CD4-positive, alpha-beta T cell treated with Interleukin-17A for 1 hour (primary cell): Measurements from ENCODE around the gene CERS2.

Experiments used
- DNase-seq: peaks from one replicate; pipeline ENCODE4 v3.0.0-alpha.2; 2020

The CERS2 gene

GRCh38 chr1:150974580-150975478, at the start of gene CERS2:
CERS2 (minus strand) TSS chr1:150974835; CDS start chr1:150969090, 5,745 bp downstream.
- DNase-seq, result peak; percentile 82

GRCh38 chr1:151013518-151013917, 38.9 kb upstream of the CERS2 start:
- no peak for DNase-seq

- no peak for DNase-seq
Measured at GRCh38 chr1:151012684-151013471, 38.2 kb upstream of the CERS2 start.

GRCh38 chr1:151011154-151011850, 36.7 kb upstream of the CERS2 start:
- no peak for DNase-seq

- DNase-seq, result no peak
Measured at GRCh38 chr1:151010346-151010726, 35.7 kb upstream of the CERS2 start.

- DNase-seq, result no peak
Measured at GRCh38 chr1:151009674-151010345, 35.2 kb upstream of the CERS2 start.

- no peak for DNase-seq
Measured at GRCh38 chr1:151009206-151009587, 34.6 kb upstream of the CERS2 start.

GRCh38 chr1:151008244-151009205, 33.9 kb upstream of the CERS2 start, which contains the start of gene PRUNE1:
PRUNE1 (plus strand) TSS chr1:151008449; CDS start chr1:151008633, 184 bp downstream.
- DNase-seq, result peak; percentile 99

- no peak for DNase-seq
Measured at GRCh38 chr1:151007853-151008243, 33.2 kb upstream of the CERS2 start.

- DNase-seq, result peak; percentile 55
Measured at GRCh38 chr1:151006327-151007052, 31.9 kb upstream of the CERS2 start, which contains the start of gene MINDY1. MINDY1 (minus strand) TSS chr1:151006902; CDS start chr1:151002617, 4,285 bp downstream.

GRCh38 chr1:151005729-151006319, 31.2 kb upstream of the CERS2 start:
- peak; percentile 12 for DNase-seq

GRCh38 chr1:151003180-151003579, 28.5 kb upstream of the CERS2 start:
- peak; percentile 52 for DNase-seq

GRCh38 chr1:151002611-151003010, 28.0 kb upstream of the CERS2 start:
- no peak for DNase-seq

- DNase-seq, result no peak
Measured at GRCh38 chr1:151002051-151002450, 27.4 kb upstream of the CERS2 start.

- DNase-seq, result no peak
Measured at GRCh38 chr1:151001602-151002001, 27.0 kb upstream of the CERS2 start.

GRCh38 chr1:151000408-151000807, 25.8 kb upstream of the CERS2 start:
- DNase-seq, result no peak

- DNase-seq, result no peak
Measured at GRCh38 chr1:150999926-151000325, 25.3 kb upstream of the CERS2 start.

- DNase-seq, result no peak
Measured at GRCh38 chr1:150999051-150999674, 24.5 kb upstream of the CERS2 start.

GRCh38 chr1:150997949-150998348, 23.3 kb upstream of the CERS2 start:
- no peak for DNase-seq
